Keratinocyte (primary cell): ENCODE results near the gene MYO1E. TPM values are rescaled to one million over a fixed set of nuclear protein-coding genes. Genes with fewer than 3 reads are reported as not detected.

Experiments used
- DNase-seq: peaks from one replicate; pipeline ENCODE4 v3.0.0-alpha.2; 2011; ENCODE audit warnings: low read depth, missing footprints, low spot score
- FAIRE-seq: peaks from 2 replicates; lab custom pipeline; 2011; peaks lifted over from hg19 to GRCh38; lab: Jason Lieb, UNC
- H2AFZ ChIP-seq: 2 replicates; pipeline ENCODE4 v1.6.0; 2012; ENCODE audit warnings: low read length, control low read depth, inconsistent platforms; ENCODE audit not compliant: control insufficient read depth
- H3K27ac ChIP-seq: 2 replicates; pipeline ENCODE4 v1.5.1; 2011; ENCODE audit warnings: low read length; ENCODE audit not compliant: control insufficient read depth, insufficient read depth
- H3K27me3 ChIP-seq: 3 replicates; pipeline ENCODE4 v1.6.0; 2011; ENCODE audit warnings: low read length; ENCODE audit not compliant: control insufficient read depth, insufficient read depth; ENCODE audit errors: extremely low read depth
- H3K36me3 ChIP-seq, 2 experiments: 2 replicates in 1 of 2; 3 replicates in 1 of 2; pipeline ENCODE4 v1.5.1; 2011; ENCODE audit warnings: low read length in 2 of 2, mild to moderate bottlenecking in 1 of 2; ENCODE audit not compliant: control insufficient read depth in 2 of 2, insufficient read depth in 2 of 2; ENCODE audit errors: extremely low read depth in 1 of 2
- H3K4me1 ChIP-seq: 3 replicates; pipeline ENCODE4 v1.5.1; 2011; ENCODE audit warnings: low read length; ENCODE audit not compliant: control insufficient read depth, insufficient read depth; ENCODE audit errors: extremely low read depth
- H3K4me2 ChIP-seq: 3 replicates; pipeline ENCODE4 v1.6.0; 2011; ENCODE audit warnings: low read depth, low read length; ENCODE audit not compliant: control insufficient read depth, insufficient read depth; ENCODE audit errors: extremely low read depth
- H3K4me3 ChIP-seq, 3 experiments: fragments of 200-600 bp in 1 of 3; sonication (generic) in 1 of 3; 2 replicates in 2 of 3; 3 replicates in 1 of 3; pipeline ENCODE4 v1.5.1; 2011 to 2016; ENCODE audit warnings: low read length in 3 of 3, mild to moderate bottlenecking in 3 of 3, control low read depth in 2 of 3, inconsistent platforms in 1 of 3, low read depth in 1 of 3, mixed read lengths in 1 of 3, mixed run types in 1 of 3, moderate library complexity in 1 of 3; ENCODE audit not compliant: control insufficient read depth in 2 of 3, insufficient read depth in 2 of 3; ENCODE audit errors: extremely low read depth in 1 of 3
- H3K79me2 ChIP-seq: 2 replicates; pipeline ENCODE4 v1.6.0; 2012; ENCODE audit warnings: low read length; ENCODE audit not compliant: control insufficient read depth, insufficient read depth
- H3K9ac ChIP-seq: 3 replicates; pipeline ENCODE4 v1.6.0; 2011; ENCODE audit warnings: low read length; ENCODE audit not compliant: control insufficient read depth, insufficient read depth; ENCODE audit errors: extremely low read depth
- H3K9me1 ChIP-seq: 3 replicates; pipeline ENCODE4 v1.6.0; 2011; ENCODE audit warnings: low read length; ENCODE audit not compliant: control insufficient read depth, insufficient read depth; ENCODE audit errors: extremely low read depth
- H3K9me3 ChIP-seq: 2 replicates; pipeline ENCODE4 v1.5.1; 2012; ENCODE audit warnings: low read depth, low read length; ENCODE audit not compliant: control insufficient read depth
- H4K20me1 ChIP-seq: 3 replicates; pipeline ENCODE4 v1.6.0; 2011; ENCODE audit warnings: low read length; ENCODE audit not compliant: control insufficient read depth, insufficient read depth; ENCODE audit errors: extremely low read depth
- EZH2 ChIP-seq: IDR thresholded peaks from one replicate; pipeline ENCODE4 v1.6.1; 2012; ENCODE audit warnings: inconsistent platforms, mild to moderate bottlenecking, low read length, moderate library complexity
- dilution Hi-C: fragments of 300-500 bp; cut with MboI; formaldehyde crosslinking; loops from one replicate; pipeline ENCODE4 v1.7.0; 2020; ENCODE audit warnings: low sequenced_read_pairs; ENCODE audit not compliant: extremely low pct_ligation_motif_present
- polyA plus RNA-seq, 5 experiments: library from polyadenylated mRNA; depleted of rRNA in 3 of 5; stranded (reverse) in 3 of 5; stranded (forward) in 1 of 5; unstranded in 1 of 5; fragments of >200 nt; gene quantifications; 1 replicate in 1 of 5; 2 replicates in 3 of 5; 3 replicates in 1 of 5; pipeline versions ENCODE4 v1.2.1 to v1.2.3, GENCODE V29; 2011 to 2012; ENCODE audit warnings: missing spikeins in 2 of 5, low read depth in 1 of 5, low replicate concordance in 1 of 5
- TF ChIP-seq, protein P1 (sequence below), 3 experiments: IDR thresholded peaks in 1 of 3; conservative IDR thresholded peaks in 1 of 3; optimal IDR thresholded peaks in 1 of 3; 2 replicates in 2 of 3; 3 replicates in 1 of 3; pipeline versions ENCODE3 to v1.5.1; 2011; ENCODE audit warnings: low read length in 3 of 3, mild to moderate bottlenecking in 3 of 3, moderate library complexity in 2 of 3, control low read depth in 1 of 3, inconsistent platforms in 1 of 3; ENCODE audit not compliant: insufficient read depth in 2 of 3; ENCODE audit errors: extremely low read depth in 1 of 3

The MYO1E gene
- polyA plus RNA-seq, 1 donor (not counting 4 experiments of a cell fraction or from before 2014, with no cell fraction given): 213 TPM

DNA sequence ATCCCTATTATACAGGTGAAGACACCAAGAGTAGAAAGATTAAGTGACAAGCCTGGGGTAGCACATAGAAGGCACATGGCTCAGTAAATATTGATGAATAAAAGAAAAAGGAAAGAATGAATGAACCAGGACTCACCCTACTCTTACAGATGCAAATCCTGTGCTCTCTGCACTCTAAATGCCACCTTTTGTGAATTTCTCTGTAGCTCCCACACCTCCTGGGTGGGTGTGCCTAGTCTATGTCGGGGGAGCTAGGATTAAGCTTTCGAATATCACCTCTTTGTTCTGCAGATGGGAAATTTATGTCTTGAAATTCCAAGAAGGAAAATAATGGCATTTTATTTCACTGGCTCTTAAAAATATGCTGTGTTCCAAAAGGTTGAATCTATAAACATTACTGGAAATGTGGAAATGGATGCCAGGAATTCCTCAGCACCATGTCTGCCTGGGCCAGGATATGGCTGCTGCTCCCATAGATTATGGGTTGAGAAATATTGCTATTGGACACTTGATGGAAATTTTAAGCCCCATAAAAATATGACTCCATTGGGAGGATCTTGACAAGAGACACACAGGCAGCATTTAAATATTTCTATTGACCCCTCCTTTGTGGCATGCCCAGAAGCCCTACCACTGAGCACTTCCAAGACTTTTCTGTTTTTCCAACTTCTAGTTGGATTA lies 224.4 kb downstream of the MYO1E start:
- Histone ChIP-seq H3K79me2 (no peaks in the 10 kb centered on the region), H3K9me3 (no peaks in the 10 kb centered on the region), H3K9ac (no peak overlapping the region), H4K20me1 (no peaks in the 10 kb centered on the region), H3K27me3 (no peaks in the 10 kb centered on the region), H3K4me3 (no peak overlapping the region), H2AFZ (no peak overlapping the region), H3K4me2 (no peak overlapping the region), H3K36me3 (peaks cover 29 to 46% of the 10 kb centered on the region in 2 experiments), H3K27ac (no peak overlapping the region), H3K9me1 (no peaks in the 10 kb centered on the region), H3K4me1 (no peaks in the 10 kb centered on the region)
- DNase-seq (no peak), FAIRE-seq (no peak)
- dilution Hi-C loops: no loop called here
- TF ChIP-seq EZH2: no peak
- TF ChIP-seq, protein P1, sequence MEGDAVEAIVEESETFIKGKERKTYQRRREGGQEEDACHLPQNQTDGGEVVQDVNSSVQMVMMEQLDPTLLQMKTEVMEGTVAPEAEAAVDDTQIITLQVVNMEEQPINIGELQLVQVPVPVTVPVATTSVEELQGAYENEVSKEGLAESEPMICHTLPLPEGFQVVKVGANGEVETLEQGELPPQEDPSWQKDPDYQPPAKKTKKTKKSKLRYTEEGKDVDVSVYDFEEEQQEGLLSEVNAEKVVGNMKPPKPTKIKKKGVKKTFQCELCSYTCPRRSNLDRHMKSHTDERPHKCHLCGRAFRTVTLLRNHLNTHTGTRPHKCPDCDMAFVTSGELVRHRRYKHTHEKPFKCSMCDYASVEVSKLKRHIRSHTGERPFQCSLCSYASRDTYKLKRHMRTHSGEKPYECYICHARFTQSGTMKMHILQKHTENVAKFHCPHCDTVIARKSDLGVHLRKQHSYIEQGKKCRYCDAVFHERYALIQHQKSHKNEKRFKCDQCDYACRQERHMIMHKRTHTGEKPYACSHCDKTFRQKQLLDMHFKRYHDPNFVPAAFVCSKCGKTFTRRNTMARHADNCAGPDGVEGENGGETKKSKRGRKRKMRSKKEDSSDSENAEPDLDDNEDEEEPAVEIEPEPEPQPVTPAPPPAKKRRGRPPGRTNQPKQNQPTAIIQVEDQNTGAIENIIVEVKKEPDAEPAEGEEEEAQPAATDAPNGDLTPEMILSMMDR (optimal IDR thresholded peaks at IDR 0.05 in 1 of 3, IDR thresholded peaks at IDR 0.05 in 1 of 3, conservative IDR thresholded peaks at IDR 0.05 in 1 of 3; ENCODE audit: extremely low read depth in 1 of 3, insufficient read depth in 2 of 3, low read length in 3 of 3): no peak

DNA sequence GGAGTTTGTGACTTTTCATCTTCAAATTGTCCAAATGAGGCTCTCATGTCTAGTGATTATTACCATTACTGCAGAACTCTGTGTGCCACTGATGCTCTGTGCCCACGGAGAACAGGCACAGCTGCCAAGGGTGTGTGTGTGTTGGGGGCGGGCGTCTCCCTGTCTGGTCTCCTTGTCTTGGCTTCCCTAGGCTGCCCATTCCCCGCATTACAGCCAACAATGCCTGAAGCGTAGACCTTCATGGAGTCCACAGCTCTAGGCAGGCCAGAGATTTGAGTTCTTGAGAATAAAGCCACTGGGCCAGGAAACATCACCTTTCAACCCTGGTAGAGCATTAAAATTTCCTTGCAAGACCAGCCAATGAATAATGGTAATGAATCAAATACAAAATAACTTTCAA lies 225.0 kb downstream of the MYO1E start:
- H3K4me2 ChIP-seq: no peak overlapping the region
- no peaks in the 10 kb centered on the region for H3K9me3 ChIP-seq
- H3K4me3 ChIP-seq: no peak overlapping the region
- dilution Hi-C loops: no loop called here
- no peak overlapping the region for H3K9ac ChIP-seq
- H3K9me1 ChIP-seq: no peaks in the 10 kb centered on the region
- no peaks in the 10 kb centered on the region for H3K4me1 ChIP-seq
- H3K27me3 ChIP-seq: no peaks in the 10 kb centered on the region
- H2AFZ ChIP-seq: no peak overlapping the region
- DNase-seq (no peak), FAIRE-seq (no peak)
- no peak overlapping the region for H3K27ac ChIP-seq
- H3K36me3 ChIP-seq: peaks cover 31 to 40% of the 10 kb centered on the region in 2 experiments
- TF ChIP-seq EZH2: no peak
- TF ChIP-seq, protein P1 (optimal IDR thresholded peaks at IDR 0.05 in 1 of 3, IDR thresholded peaks at IDR 0.05 in 1 of 3, conservative IDR thresholded peaks at IDR 0.05 in 1 of 3; ENCODE audit: extremely low read depth in 1 of 3, insufficient read depth in 2 of 3, low read length in 3 of 3): no peak
- no peaks in the 10 kb centered on the region for H3K79me2 ChIP-seq
- no peaks in the 10 kb centered on the region for H4K20me1 ChIP-seq
